Osteoblast (primary cell): ENCODE measurements around the gene RPN2. TPM values are rescaled to one million over a fixed set of nuclear protein-coding genes. Genes with fewer than 3 reads are reported as not detected.

ENCODE experiments used
- DNase-seq: peaks from one replicate; pipeline ENCODE4 v3.0.0; 2011; ENCODE audit warnings: low spot score, mixed read lengths; ENCODE audit not compliant: insufficient read length; ENCODE audit errors: missing footprints
- H2AFZ ChIP-seq: 2 replicates; pipeline ENCODE4 v1.6.0; 2011; ENCODE audit warnings: mild to moderate bottlenecking, low read length
- H3K27ac ChIP-seq: 2 replicates; pipeline ENCODE4 v1.5.1; 2011; ENCODE audit warnings: mild to moderate bottlenecking, low read depth, low read length, moderate library complexity
- H3K27me3 ChIP-seq: 2 replicates; pipeline ENCODE4 v1.6.0; 2012; ENCODE audit warnings: mild to moderate bottlenecking, control low read depth, inconsistent platforms, low read length, moderate library complexity; ENCODE audit not compliant: insufficient read depth
- H3K36me3 ChIP-seq: 2 replicates; pipeline ENCODE4 v1.5.1; 2011; ENCODE audit warnings: mild to moderate bottlenecking, low read length, control low read depth, moderate library complexity; ENCODE audit not compliant: insufficient read depth
- H3K4me1 ChIP-seq: 2 replicates; pipeline ENCODE4 v1.5.1; 2011; ENCODE audit warnings: mild to moderate bottlenecking, low read length, control low read depth, moderate library complexity; ENCODE audit not compliant: insufficient read depth
- H3K4me2 ChIP-seq: 2 replicates; pipeline ENCODE4 v1.6.0; 2011; ENCODE audit warnings: mild to moderate bottlenecking, low read length; ENCODE audit not compliant: insufficient read depth
- H3K4me3 ChIP-seq: fragments of 200-600 bp; sonication (generic); 3 replicates; pipeline ENCODE4 v1.5.1; 2012; ENCODE audit warnings: mild to moderate bottlenecking, low read length, inconsistent platforms; ENCODE audit not compliant: insufficient read depth
- H3K79me2 ChIP-seq: 2 replicates; pipeline ENCODE4 v1.6.0; 2012; ENCODE audit warnings: mild to moderate bottlenecking, low read length, control low read depth, inconsistent platforms; ENCODE audit not compliant: insufficient read depth
- H3K9me3 ChIP-seq: 2 replicates; pipeline ENCODE4 v1.5.1; 2011; ENCODE audit warnings: low read depth, low read length, control low read depth
- H4K20me1 ChIP-seq: 2 replicates; pipeline ENCODE4 v1.6.0; 2012; ENCODE audit warnings: mild to moderate bottlenecking, low read length, control low read depth; ENCODE audit not compliant: insufficient read depth
- CTCF ChIP-seq: IDR thresholded peaks from 2 replicates; pipeline ENCODE4 v1.5.1; 2011; ENCODE audit warnings: mild to moderate bottlenecking, low read depth, low read length, moderate library complexity; ENCODE audit errors: extremely low read depth
- total RNA-seq: library from RNA; depleted of rRNA; stranded (reverse); fragments of >200 nt; gene quantifications from 2 replicates; pipeline ENCODE4 v1.2.3, GENCODE V29; 2012

RPN2 gene
- total RNA-seq, 1 donor, result 213 TPM

- DNase-seq, result no peak
- Histone ChIP-seq H3K36me3 (peaks cover 23% of the 10 kb centered on the region), H3K9me3 (no peaks in the 10 kb centered on the region), H3K27me3 (no peaks in the 10 kb centered on the region), H4K20me1 (peaks cover 48% of the 10 kb centered on the region), H3K4me1 (peaks cover 3% of the 10 kb centered on the region), H3K79me2 (peaks cover 89% of the 10 kb centered on the region), H3K4me3 (no peak overlapping the region), H3K27ac (no peak overlapping the region), H2AFZ (no peak overlapping the region), H3K4me2 (no peak overlapping the region)
- no peak for TF ChIP-seq CTCF
Observed at GRCh38 chr20:37190354-37191112, 11.4 kb downstream of the RPN2 start.

- Histone ChIP-seq H3K4me2 (no peak overlapping the region), H3K4me3 (no peak overlapping the region), H3K36me3 (peaks cover 10% of the 10 kb centered on the region), H3K79me2 (peaks cover 88% of the 10 kb centered on the region), H3K27me3 (no peaks in the 10 kb centered on the region), H3K27ac (no peak overlapping the region), H2AFZ (no peak overlapping the region), H4K20me1 (peaks cover 58% of the 10 kb centered on the region), H3K9me3 (no peaks in the 10 kb centered on the region), H3K4me1 (peaks cover 3% of the 10 kb centered on the region)
- peak; percentile 96 for DNase-seq
- peak; percentile 97 for TF ChIP-seq CTCF
Observed at GRCh38 chr20:37192137-37192854, 13.2 kb downstream of the RPN2 start.

GRCh38 chr20:37193226-37193625, 14.1 kb downstream of the RPN2 start:
- Histone ChIP-seq H3K4me2 (no peak overlapping the region), H3K4me3 (no peak overlapping the region), H3K36me3 (peaks cover 15% of the 10 kb centered on the region), H2AFZ (no peak overlapping the region), H3K9me3 (no peaks in the 10 kb centered on the region), H3K27ac (no peak overlapping the region), H3K27me3 (no peaks in the 10 kb centered on the region), H4K20me1 (peaks cover 59% of the 10 kb centered on the region), H3K79me2 (peaks cover 91% of the 10 kb centered on the region), H3K4me1 (peaks cover 3% of the 10 kb centered on the region)
- no peak for TF ChIP-seq CTCF
- DNase-seq, result no peak

- H3K4me3 ChIP-seq, result no peak overlapping the region
- no peaks in the 10 kb centered on the region for H3K27me3 ChIP-seq
- no peak overlapping the region for H3K4me2 ChIP-seq
- H4K20me1 ChIP-seq, result peaks cover 59% of the 10 kb centered on the region
- no peak overlapping the region for H3K27ac ChIP-seq
- H3K79me2 ChIP-seq, result peaks cover 89% of the 10 kb centered on the region
- no peak overlapping the region for H2AFZ ChIP-seq
- H3K4me1 ChIP-seq, result peaks cover 3% of the 10 kb centered on the region
- TF ChIP-seq CTCF, result no peak
- H3K9me3 ChIP-seq, result no peaks in the 10 kb centered on the region
- DNase-seq, result no peak
- peaks cover 20% of the 10 kb centered on the region for H3K36me3 ChIP-seq
Observed at GRCh38 chr20:37193821-37194220, 14.7 kb downstream of the RPN2 start.
